Endometrium (tissue), 2 donors: ENCODE results near the gene KLK7.
"Not testable (repeated sequence)": the region's sequence is repeated elsewhere in the genome, so short reads cannot be mapped to it uniquely, and the experiment has no call there.

Experiments
- FAIRE-seq: peaks from 2 replicates; lab custom pipeline; 2012; peaks lifted over from hg19 to GRCh38; lab: Jason Lieb, UNC
- donor health status: control.
- donor health status: control.

The KLK7 gene

DNA sequence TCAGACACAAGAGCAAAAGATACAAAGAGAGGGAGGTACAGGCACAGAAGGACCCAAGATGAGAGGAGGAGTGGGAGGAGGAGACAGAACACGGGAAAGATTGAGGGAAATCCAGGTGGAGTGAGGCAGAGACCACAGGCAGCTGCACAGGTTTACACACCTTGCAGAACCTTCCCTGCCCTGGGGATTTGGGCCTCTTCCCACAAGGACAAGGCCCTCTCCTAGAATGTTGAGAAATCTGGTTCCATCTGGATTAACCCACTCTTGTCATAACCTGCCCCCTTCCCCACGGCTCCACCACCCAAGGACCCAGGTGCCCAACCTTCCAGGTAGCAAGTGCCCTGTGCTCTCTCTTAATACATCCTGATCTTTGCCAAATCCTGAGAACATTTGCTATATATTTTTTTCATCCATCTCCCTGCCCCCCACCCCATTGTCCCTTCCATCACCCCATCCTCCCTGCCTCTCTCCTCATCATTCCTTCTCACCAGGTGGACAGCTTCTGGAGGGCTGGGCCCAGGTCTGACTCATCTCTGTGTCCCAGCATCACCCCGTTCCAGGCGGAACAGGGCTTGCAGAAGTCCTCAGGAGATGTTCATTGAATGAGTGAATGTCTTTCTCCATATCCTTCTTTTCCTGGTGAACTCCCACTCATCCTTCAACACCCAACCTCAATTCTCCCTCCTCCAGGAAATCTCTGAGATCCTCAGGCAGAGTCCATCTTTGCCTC lies 26.5 kb upstream of the KLK7 start:
- no peak for FAIRE-seq

DNA sequence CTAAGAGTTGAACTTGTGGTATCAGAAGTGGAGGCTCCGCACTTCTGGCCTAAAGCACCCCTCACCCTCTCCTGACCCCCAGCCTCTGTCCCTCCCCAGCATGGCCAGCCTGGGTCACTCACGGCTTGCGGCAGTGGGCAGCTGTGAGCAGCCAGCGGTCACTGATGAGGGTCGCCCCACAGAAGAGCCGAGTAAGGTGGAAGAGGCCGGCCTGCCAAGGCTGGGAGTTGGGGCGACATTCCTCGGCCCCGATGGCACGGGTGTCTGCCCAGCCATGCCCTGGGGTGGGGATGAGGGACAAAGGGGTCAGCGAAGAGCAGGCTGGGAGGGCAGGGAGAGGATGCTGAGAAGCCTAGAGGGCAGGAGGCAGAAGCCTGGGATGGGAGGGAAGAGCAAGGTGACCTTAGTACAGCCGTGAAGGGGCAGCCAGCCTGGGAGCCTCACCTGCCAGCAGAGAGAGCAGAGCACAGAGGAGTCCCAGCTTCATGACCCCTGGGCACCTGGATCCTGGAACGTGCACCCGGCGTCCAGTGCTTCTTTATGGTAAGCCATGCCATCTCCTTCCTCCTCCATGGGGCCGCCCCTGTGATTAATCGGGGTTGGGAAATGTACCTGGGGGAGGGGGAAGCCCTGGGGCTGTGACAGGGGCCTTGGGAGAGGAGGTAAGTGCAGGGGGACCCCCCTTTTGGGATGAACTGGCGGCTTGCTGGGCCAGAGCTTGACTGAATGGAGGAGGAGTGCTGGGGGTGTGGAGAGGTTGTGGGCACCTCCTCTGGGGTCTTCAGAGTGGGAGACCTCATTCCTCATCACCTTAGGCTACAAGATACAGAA lies 25.6 kb upstream of the KLK7 start:
- FAIRE-seq = no peak

- FAIRE-seq = no peak
These were observed 23.8 kb upstream of the KLK7 start for GRCh38 chr19:51007488-51007887.

GRCh38 chr19:51006406-51006805 lies 22.7 kb upstream of the KLK7 start:
- no peak for FAIRE-seq

DNA sequence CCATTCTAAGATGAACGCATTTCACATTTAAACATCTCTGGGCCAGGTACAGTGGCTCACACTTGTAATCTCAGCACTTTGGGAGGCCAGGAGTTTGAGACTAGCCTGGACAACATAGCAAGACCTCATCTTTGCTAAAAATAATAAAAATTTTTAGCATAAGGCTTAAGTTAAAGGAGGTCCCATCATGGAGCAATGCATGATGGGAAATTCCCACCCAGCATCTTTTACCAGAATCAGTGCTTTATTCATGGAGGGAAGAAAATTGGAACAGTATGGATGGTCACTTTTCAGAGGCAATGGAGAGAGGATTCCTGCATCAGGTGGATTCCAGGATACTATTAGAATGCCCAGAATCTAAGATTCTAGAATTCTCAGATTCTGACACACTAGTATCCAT lies 21.5 kb upstream of the KLK7 start:
- FAIRE-seq = no peak

DNA sequence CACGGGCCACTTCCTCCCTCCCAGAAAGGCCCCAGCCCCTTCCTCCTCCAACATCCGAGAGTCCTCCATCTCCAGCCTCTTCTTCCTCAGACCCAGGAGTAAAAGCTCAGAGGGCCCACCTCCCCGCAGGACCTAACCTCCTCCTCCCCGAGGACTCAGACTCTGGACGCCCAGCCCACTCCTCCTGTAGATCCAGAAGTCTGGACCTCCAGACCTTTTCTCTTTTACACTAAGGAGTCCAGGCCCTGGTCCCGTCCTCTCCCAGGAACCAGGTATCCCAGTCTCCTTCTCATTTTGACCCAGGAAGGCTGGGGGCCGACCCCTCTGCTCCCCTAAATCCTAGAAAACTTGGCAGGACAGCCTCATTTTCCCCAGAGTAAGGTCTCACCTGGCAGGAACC lies 19.6 kb upstream of the KLK7 start:
- FAIRE-seq = no peak

GRCh38 chr19:51002542-51003311 lies 19.0 kb upstream of the KLK7 start:
- no peak for FAIRE-seq

- FAIRE-seq = no peak
These were observed 18.4 kb upstream of the KLK7 start for GRCh38 chr19:51002089-51002532.

DNA sequence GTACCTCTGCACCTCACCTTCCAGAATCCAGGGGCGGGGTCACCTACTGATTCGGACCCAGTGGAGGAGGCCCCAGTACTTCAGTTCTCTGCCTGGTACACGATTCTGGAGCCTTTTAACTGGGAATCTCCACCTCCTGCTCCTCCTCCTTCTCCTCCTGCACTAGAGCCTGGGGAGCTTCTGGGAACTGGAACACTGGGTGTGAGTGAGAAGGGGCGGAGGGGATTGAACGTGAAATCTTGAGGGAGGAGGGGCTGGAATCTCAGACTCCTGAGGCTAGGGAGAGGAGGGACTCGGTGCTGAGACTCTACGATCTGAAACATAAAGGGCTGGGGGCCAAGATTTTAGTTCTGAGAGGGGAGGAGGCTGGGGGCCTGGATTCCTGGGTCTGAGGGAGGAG lies 17.8 kb upstream of the KLK7 start, which contains the start of gene KLK8:
Gene KLK8 (minus strand): TSS at position 90 of the 400 bp plus-strand sequence. CDS start 437 bp downstream, outside the sequence.
- peak; percentile 35 for FAIRE-seq

GRCh38 chr19:51000981-51001380 lies 17.3 kb upstream of the KLK7 start:
- FAIRE-seq = no peak

DNA sequence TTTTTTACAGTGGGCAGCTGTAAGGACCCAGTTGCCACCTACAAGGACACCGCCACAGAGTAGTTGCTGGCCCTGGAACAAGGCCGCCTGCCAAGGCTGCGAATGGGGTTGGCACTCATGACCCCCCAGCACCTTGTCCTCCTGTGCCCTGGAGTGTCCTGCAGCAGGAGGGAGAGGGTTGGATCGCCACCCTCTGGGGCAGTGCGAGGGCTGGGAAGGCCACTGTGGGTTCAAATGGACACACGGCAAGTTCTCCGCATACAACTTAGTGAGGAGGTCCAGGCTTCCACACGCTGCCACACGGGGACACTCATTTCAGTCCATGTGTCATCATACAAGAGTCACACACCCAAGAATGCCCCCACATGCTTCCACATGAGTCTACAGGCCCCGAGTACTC lies 16.7 kb upstream of the KLK7 start:
- no peak for FAIRE-seq

DNA sequence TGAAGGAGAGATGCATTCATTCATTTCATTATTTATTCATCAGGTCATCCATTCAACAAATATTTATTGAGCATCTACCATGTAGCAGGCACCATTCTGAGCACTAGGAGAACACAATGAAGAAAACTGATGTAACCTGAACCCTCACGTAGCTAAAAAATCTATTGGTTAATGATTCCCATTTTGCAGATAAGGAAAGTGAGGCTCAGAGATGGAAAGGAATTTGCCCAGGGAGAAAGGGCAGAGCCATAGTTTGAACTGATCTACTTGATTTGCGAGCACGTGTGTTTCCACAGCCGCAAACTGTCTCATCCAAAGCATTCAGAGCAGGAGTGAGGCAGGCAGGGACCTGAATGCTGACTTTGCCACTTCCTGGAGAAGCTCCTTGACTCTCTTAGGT lies 15.0 kb upstream of the KLK7 start:
- no peak for FAIRE-seq

- no peak for FAIRE-seq
These were observed 14.3 kb upstream of the KLK7 start for GRCh38 chr19:50998061-50998460.

GRCh38 chr19:50994129-50994528 lies 10.4 kb upstream of the KLK7 start:
- no peak for FAIRE-seq

DNA sequence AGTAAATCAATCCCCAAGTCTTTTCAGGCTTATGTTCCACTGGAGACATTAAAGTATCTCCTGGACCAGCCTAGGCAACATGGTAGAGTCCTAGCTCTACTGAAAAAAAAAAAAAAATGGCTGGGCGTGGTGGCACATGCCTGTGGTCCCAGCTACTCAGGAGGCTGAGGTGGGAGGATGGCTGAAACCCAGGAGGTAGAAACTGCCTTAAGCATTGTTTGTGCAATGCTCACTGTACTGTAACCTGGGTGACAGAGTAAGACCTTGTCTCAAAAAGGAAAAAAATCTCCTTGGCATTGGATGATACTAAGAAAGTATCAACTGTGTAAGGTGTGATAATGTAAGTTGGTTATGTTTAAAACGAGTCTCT lies 8.9 kb upstream of the KLK7 start:
- FAIRE-seq = no peak

DNA sequence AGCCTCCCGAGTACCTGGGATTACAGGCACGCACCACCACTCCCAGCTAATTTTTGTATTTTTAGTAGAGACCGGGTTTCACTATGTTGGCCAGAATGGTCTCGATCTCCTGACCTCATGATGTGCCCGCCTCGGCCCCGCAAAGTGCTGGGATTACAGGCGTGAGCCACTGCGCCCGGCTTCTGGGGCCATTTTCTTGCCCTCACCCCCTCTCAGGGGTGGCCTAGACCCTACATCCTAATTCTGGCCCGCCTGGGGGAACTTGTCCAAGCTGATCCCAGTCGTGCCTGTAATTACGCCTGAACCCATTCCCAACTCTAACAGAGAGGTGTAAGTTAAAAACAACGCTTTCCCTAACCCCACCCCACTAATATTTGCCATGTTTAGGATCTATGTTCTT lies 699 bp upstream of the KLK7 start:
- not testable (repeated sequence) for FAIRE-seq

DNA sequence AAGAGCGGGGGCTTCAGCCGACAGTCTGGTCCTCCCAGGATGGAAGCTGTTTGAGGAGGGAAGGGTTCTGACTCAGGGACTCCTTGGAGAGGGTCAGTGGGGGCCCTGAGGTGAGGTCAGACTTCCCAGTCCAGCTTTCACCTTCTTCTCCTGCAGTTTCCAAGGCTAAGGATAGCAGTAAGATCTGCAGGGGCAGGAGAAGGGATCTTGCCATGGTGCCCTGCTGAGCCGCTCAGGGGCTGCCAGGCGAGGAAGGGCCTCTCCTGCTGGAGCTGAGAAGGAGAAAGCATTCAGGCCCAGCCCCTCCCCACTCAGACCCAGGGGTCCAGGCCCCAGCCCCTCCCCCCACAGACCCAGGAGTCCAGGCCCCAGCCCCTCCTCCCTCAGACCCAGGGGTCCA lies 1.5 kb downstream of the KLK7 start:
- no peak for FAIRE-seq

DNA sequence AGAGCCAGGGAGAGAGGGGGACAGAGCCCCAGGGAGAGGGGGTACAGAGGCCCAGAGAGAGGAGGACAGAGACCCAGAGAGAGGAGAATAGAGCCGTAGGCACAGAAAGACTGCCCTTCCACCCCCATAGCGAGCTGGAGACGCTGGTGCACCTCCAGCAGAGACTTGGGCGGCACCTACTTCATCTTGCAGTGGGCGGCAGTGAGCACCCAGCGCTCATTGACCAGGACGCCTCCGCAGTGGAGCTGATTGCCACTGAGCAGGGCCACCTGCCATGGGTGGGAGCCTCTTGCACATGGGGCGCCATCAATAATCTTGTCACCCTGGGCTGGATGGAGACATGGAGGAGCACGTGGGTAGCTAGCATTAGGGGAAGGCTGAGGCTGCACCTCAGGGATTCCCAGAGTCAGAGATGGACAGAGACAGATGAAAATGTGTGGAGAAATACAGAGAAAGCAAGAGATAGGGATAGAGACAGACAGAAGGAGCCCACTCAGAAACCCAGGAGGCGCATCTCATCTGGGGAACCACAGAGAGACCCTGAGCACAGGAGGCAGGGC lies 2.0 kb downstream of the KLK7 start:
- FAIRE-seq = no peak

- no peak for FAIRE-seq
These were observed 3.5 kb downstream of the KLK7 start for GRCh38 chr19:50980208-50980607.

DNA sequence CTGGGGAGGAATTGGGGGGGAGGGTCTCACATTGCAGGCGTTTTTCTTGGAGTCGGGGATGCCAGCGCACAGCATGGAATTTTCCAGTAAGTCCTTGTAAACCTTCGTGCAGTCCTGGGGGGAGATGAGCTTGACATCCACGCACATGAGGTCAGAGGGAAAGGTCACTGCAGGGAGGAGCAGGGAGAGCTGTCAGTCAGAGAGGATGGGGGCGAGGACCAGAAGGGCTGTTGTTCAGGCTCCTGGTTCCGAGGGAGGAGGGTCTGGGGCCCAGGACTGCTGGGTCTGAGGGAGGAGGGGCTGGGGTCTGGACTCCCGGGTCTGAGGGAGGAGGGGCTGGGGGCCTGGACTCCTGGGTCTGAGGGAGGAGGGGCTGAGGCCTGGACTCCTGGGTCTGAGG lies 4.0 kb downstream of the KLK7 start:
- FAIRE-seq = no peak

- FAIRE-seq = no peak
These were observed 4.8 kb downstream of the KLK7 start for GRCh38 chr19:50978772-50979390.

DNA sequence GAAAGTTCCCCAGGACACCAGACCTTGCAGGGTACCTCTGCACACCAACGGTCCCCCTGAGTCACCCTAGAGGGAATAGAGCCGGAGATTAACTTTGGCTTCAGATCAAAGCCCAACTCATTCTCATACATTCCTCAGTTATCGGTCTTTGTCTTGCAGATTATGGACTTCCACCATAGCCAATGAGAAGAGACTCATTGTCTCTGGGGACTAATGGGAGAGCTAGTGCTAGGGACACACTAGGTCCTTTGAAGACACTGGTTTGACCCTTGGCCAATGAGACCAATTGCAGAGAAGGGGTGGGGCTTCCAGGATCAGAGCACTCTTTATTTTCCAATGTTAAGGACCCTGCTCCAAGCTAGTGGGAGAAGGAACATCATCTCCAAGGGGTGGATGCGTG lies 6.1 kb downstream of the KLK7 start:
- FAIRE-seq = no peak
